ENCODE results near the gene FIS1.

GRCh38 chr7:101243646-101244374 is 1.1 kb downstream of the FIS1 start:
- TF ChIP-seq CTCF (IDR thresholded peaks at IDR 0.05) (no peak), POLR2A (IDR thresholded peaks at IDR 0.05) (no peak), EP300 (IDR thresholded peaks at IDR 0.05) (no peak), POLR2AphosphoS5 (IDR thresholded peaks at IDR 0.05) (peak in 1 of 4 donors; percentile 15)
